LNCAP (cell line): ENCODE results near the gene DNER.

ENCODE experiments used
- CTCF ChIP-seq: fragments of 450-650 bp; IDR thresholded peaks from 2 replicates; pipeline ENCODE4 v1.5.1; 2017; ENCODE audit warnings: mild to moderate bottlenecking

Gene DNER

GRCh38 chr2:229641676-229642075 lies 72.7 kb downstream of the DNER start:
- TF ChIP-seq CTCF, result no peak

- TF ChIP-seq CTCF, result no peak
These were observed 73.7 kb downstream of the DNER start for GRCh38 chr2:229640636-229641035.

DNA sequence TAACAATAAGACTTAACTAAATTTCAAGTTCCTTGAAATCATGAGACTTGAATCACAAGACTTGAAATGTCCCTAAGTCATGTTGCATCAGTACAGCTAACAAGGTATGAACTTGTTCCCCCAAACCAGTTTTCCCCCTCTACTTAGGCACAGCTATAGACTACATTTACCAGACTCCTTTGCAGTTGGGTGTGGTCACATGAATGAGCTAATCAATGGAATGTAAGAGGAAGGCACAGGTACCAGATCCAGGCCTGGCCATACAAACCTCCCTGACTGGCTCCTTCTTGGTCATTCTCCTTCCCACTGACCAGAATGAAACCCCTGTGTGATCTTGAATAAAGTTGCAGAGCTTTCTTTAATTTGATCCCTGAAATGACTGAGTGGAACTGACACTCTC lies 77.8 kb downstream of the DNER start:
- no peak for TF ChIP-seq CTCF

DNA sequence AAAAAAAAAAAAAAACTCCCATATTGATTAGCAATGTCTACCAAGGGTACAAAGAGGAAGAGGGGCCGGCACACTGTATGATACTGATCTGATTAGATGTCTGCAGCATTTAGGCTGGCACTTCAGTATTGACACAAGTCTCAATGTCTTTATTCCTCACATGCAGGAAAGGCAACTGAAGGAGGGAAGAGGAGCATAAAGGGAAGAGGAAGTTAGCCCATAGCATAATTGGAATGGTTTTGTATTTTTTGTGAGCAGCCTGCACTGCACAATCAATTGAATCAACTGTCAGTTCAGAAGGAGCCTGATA lies 79.0 kb downstream of the DNER start:
- no peak for TF ChIP-seq CTCF

DNA sequence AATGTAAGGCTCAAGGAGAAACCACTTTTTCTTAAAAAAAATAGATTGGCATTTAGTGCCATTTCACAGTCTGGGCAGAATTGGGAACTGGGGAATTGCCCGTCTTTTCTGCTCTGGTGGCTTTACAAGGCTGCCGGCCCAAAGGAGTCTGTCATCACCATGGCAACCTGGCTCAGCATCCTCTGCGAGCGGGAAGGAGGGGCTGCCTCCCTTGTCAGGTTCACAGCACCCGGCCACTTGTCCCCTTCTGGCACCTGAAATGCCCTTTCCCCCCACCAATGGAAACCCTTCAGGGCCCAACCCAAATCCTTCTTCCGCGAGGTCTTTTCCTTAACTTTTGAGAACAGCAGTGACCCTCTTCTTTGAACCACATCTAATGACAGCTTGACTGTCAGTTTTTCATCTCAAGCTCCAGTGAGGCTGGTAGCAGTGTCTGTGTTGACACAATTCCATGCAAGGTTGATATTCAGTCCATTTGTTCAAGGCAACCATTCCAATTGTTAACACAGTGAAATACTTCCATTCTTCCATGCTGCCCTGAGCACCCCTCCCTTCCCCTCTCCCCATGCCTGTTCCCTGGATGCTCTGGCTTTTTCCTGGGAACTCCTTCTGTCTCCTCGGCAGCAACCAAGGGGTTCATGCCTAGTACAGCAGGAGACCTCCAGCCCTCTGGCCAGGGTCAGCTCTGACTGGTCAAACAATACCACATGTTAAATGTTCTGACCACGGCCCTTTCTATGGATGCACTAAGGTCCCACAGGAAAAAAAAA lies 79.6 kb downstream of the DNER start:
- TF ChIP-seq CTCF, result no peak

DNA sequence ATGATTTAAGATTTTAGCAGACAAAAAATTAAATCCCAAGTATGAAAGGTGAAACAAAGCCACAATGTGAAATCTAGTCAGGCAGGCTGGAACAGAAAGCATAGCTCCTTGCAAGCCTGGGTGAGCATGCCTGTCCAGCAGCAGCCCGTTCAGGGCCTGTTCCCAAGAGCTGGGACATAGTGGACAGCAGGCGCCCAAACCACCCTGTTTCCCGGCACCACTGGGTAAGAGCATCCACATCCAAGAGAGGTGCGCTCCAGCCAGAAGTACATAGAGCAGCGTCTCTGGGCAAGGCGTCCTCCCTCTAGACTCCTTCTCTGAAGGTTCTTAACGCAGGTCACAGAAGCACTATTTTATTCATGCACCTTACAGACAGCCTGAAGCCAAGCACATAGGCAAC lies 80.8 kb downstream of the DNER start:
- no peak for TF ChIP-seq CTCF

DNA sequence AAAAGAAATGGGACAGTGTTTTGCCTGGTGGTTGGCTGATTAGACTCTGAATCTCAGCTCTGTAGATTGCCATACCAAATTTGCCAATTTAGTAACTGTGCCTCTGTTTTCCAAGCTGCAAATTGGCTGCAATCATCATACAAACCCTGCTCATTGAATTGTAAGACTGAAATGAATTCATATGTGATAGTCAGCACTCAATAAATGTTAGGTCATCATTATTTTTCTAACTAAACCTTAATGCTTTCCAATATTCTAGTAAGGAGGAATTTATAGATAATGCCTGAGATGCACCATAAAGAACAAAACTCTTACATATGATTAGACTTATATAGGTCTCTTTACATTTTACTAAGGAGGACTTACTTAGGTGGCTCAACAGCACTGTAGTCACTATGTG lies 85.3 kb downstream of the DNER start:
- TF ChIP-seq CTCF, result no peak

DNA sequence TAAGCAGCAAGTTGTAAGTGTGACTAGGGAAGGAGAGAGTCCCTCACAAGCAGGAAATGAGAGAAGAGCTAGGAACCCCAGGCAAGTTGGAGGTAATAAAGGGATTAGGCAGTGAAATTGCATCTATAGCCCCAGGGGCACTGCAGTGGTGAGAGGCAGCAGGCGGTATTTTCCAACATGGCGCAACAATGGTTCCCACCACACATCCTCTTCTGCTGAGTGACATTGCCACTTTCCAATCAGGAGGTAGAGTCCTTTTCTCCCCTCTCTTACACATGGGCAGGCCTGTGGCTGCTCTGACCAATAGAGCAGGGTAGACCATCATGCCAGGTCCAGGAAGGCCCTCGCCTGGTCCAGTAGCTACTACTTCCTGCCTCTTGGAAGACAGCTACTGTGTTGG lies 86.6 kb downstream of the DNER start:
- no peak for TF ChIP-seq CTCF
